ENCODE data around the gene CMIP. TPM values are rescaled to one million over a fixed set of nuclear protein-coding genes. Genes with fewer than 3 reads are reported as not detected.

CMIP gene
- total and polyA plus RNA-seq, 10 of the 15 experiments (the other 5 are each of a cell fraction or from before 2014, with no cell fraction given) = 1.2 to 43.2 (median 4.4) TPM

- peak; percentile 69 for TF ChIP-seq USF2 (IDR thresholded peaks at IDR 0.05; ENCODE audit: borderline replicate concordance, low read depth, low read length)
- TF ChIP-seq ATF3 (IDR thresholded peaks at IDR 0.05; ENCODE audit: borderline replicate concordance, extremely low read depth, low read depth, low read length) = peak; percentile 55; the same call in 1 of the 2 replicates
- peak; percentile 24 to 88; a peak in 2 of 4 replicates for TF ChIP-seq BHLHE40 (IDR thresholded peaks at IDR 0.05; ENCODE audit: borderline replicate concordance in 1 of 2, low read depth in 2 of 2, low read length in 1 of 2)
- peak; percentile 23; the same call in 1 of the 2 replicates for TF ChIP-seq ZNF207 (IDR thresholded peaks at IDR 0.05; ENCODE audit: borderline replicate concordance)
- no peak for TF ChIP-seq REST (IDR thresholded peaks at IDR 0.05; ENCODE audit: low read depth, low read length)
- TF ChIP-seq CTCF (IDR thresholded peaks at IDR 0.05 in 2 of 3, conservative IDR thresholded peaks at IDR 0.05 in 1 of 3; ENCODE audit: control insufficient read depth in 2 of 3, extremely low read depth in 1 of 3, insufficient read depth in 1 of 3, low read depth in 3 of 3, low read length in 3 of 3) = no peak
- no peak for TF ChIP-seq POLR2AphosphoS5 (IDR thresholded peaks at IDR 0.05; ENCODE audit: low read length)
- TF ChIP-seq PAX8 (IDR thresholded peaks at IDR 0.05) = no peak
- TF ChIP-seq PAX5 (IDR thresholded peaks at IDR 0.05; ENCODE audit: borderline replicate concordance, low read depth, low read length) = no peak
- no peak for TF ChIP-seq WRNIP1 (IDR thresholded peaks at IDR 0.05; ENCODE audit: borderline replicate concordance, low read depth, low read length)
- TF ChIP-seq MTA2 (IDR thresholded peaks at IDR 0.05; ENCODE audit: low read depth) = no peak
- no peak for TF ChIP-seq STAT1 (conservative IDR thresholded peaks at IDR 0.05)
- no peak for TF ChIP-seq BMI1 (IDR thresholded peaks at IDR 0.05; ENCODE audit: borderline replicate concordance)
- TF ChIP-seq RUNX3 (IDR thresholded peaks at IDR 0.05; ENCODE audit: low read length) = no peak
- TF ChIP-seq ELK1 (IDR thresholded peaks at IDR 0.05; ENCODE audit: low read depth, low read length) = no peak
- no peak for TF ChIP-seq EGR1 (IDR thresholded peaks at IDR 0.05; ENCODE audit: borderline replicate concordance in 1 of 2, low read depth in 2 of 2, low read length in 2 of 2)
- no peak for TF ChIP-seq SMARCA5 (IDR thresholded peaks at IDR 0.05)
- TF ChIP-seq KAT2A (conservative IDR thresholded peaks at IDR 0.05; ENCODE audit: control insufficient read depth, low read depth, low read length) = no peak
- TF ChIP-seq NR2C2 (IDR thresholded peaks at IDR 0.05; ENCODE audit: borderline replicate concordance, control insufficient read depth, insufficient read length, low read depth) = no peak
- TF ChIP-seq NR2F1 (conservative IDR thresholded peaks at IDR 0.05) = peak; percentile 72
- no peak for TF ChIP-seq SRF (IDR thresholded peaks at IDR 0.05; ENCODE audit: low read depth in 2 of 2, low read length in 2 of 2)
- no peak for TF ChIP-seq BACH1 (IDR thresholded peaks at IDR 0.05; ENCODE audit: borderline replicate concordance)
- TF ChIP-seq CEBPB (IDR thresholded peaks at IDR 0.05; ENCODE audit: borderline replicate concordance in 1 of 2, low read depth in 2 of 2, low read length in 2 of 2) = no peak
- TF ChIP-seq CHD4 (IDR thresholded peaks at IDR 0.05) = no peak
Measured at GRCh38 chr16:81740169-81740568, 295.6 kb downstream of the CMIP start (continued).

Measured in GM12878 (cell line).